HG03060 (cell line): Measurements from ENCODE around the gene ANKRD2.

ENCODE experiments used
- ATAC-seq: cut with Tn5 transposase; IDR thresholded peaks from one replicate; pipeline ENCODE4 v1.9.1; 2021; ENCODE audit warnings: low read depth, moderate number of reproducible peaks; ENCODE audit not compliant: unreplicated experiment

ANKRD2 gene

GRCh38 chr10:97590748-97591495 lies 18.3 kb downstream of the ANKRD2 start:
- no peak for ATAC-seq

DNA sequence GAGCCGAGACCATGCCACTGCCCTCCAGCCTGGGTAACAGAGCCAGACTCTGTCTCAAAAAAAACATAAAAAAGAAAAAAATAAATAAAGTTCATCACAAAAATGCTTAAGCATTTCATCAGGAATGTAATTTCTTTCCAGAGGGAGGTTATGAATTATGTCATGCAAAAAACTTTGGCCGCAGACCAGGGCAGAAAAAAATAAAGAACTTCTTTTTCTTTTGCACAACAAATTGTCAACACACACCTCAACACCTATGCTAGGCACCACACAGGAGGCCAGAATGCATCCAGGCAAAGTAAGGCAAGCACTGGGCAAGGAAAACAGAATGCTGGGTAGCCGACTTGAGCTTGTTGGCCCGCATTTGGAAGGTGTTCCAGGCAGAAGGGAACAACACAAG lies 20.8 kb downstream of the ANKRD2 start:
- ATAC-seq = no peak

- no peak for ATAC-seq
Observed at GRCh38 chr10:97596101-97597082, 23.8 kb downstream of the ANKRD2 start.

GRCh38 chr10:97597778-97598177 lies 25.2 kb downstream of the ANKRD2 start:
- ATAC-seq = no peak

DNA sequence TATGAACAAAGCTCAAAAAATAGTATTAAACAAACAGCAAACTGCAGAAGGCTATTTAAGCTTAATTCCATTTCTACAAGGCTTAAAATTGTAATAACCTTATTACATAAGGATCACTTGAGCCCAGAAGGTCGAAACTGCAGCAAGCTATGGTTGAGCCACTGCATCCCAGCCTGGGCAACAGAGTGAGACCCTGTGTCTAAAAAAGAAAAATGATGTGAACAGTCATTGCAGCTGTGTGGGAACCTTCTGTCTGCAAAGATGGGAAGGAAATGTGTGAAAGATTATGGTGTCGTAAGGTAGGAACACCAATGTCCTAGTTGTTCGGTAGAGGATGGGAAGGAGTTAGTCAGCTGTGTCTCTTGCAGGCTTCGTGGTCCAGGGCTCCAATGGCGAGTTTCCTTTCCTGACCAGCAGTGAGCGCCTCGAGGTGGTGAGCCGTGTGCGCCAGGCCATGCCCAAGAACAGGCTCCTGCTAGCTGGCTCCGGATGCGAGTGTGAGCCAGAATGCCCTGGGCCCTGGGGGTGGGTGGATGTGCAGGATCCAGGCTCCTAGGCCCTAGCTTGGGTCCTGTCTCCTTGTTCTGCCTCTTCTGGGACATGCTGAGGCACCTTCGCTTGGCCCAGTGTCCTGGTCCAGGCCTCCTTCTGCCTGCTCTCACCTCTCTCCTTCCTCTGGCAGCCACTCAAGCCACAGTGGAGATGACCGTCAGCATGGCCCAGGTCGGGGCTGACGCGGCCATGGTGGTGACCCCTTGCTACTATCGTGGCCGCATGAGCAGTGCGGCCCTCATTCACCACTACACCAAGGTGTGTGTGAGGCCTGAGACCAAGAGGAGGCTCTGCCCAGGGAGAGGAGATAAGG lies 26.1 kb downstream of the ANKRD2 start:
- ATAC-seq = no peak

GRCh38 chr10:97599272-97599619 lies 26.7 kb downstream of the ANKRD2 start:
- ATAC-seq = no peak

GRCh38 chr10:97600616-97601015 lies 28.0 kb downstream of the ANKRD2 start:
- no peak for ATAC-seq

GRCh38 chr10:97601268-97602215 lies 29.0 kb downstream of the ANKRD2 start:
- ATAC-seq = no peak

GRCh38 chr10:97607095-97607636 lies 34.6 kb downstream of the ANKRD2 start:
- ATAC-seq = no peak

- ATAC-seq = no peak
Observed at GRCh38 chr10:97608991-97609561, 36.5 kb downstream of the ANKRD2 start.

DNA sequence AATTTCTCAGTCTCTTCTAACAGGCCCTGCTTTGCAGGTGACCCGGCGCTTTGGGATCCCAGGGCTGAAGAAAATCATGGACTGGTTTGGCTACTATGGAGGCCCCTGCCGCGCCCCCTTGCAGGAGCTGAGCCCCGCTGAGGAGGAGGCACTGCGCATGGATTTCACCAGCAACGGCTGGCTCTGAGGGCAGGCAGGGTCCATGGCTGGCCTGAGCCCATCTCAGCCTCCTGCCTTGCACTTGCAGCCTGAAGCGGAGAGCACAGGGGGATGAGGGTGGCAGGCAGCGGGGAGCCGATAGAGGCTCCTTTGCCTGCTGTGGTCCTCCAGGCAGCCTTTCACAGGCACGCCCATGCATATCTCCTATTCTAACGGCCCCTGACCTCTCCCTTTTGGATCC lies 38.9 kb downstream of the ANKRD2 start:
- no peak for ATAC-seq

DNA sequence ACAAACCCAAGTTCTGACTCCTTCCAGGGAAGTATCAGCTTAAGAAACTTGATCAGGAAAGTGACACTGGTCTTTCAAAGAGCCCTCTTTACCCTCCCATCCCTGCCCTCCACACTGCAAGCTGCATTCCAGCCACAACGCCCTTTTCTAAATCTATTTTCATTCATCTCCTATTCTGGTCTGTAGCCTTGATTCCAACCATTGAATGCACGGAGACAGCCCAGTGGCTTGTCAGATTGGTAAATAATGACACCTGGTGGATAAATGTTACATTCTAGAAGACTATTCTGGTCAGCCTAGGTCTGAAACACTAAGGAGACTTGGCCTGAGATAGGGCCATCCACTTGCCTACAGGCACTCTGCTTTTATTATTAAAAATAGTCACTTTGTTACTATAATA lies 39.8 kb downstream of the ANKRD2 start:
- ATAC-seq = no peak

- no peak for ATAC-seq
Observed at GRCh38 chr10:97618285-97618684, 45.7 kb downstream of the ANKRD2 start.

GRCh38 chr10:97618733-97619132 lies 46.2 kb downstream of the ANKRD2 start:
- no peak for ATAC-seq

GRCh38 chr10:97623277-97623676 lies 50.7 kb downstream of the ANKRD2 start:
- no peak for ATAC-seq

DNA sequence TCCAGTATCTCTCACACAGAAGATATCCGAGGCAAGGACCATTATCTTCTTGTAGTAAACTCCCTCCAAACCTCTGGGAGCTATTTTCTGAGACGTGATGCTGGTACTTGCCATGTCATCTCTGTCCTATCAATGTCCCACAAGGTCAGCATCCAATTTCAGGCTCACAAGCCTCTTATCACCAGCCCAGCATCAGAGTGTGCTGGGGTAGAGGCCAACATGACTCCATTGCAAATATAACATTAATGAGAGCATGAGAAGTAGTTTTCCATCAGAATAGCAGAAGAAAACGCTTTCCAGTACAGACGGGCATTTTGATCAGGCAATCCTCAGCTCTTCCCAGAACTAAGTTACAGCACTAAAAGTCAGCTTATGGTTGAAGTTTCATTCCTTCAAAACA lies 55.2 kb downstream of the ANKRD2 start:
- ATAC-seq = no peak

- ATAC-seq = no peak
Observed at GRCh38 chr10:97628228-97628627, 55.6 kb downstream of the ANKRD2 start.

- ATAC-seq = no peak
Observed at GRCh38 chr10:97629289-97629688, 56.7 kb downstream of the ANKRD2 start.

GRCh38 chr10:97631098-97631497 lies 58.5 kb downstream of the ANKRD2 start:
- no peak for ATAC-seq
